ENCODE results near the gene AIFM2.
A peak's percentile ranks its signal among the peaks of the same experiment; 100 is the strongest.

The AIFM2 gene

DNA sequence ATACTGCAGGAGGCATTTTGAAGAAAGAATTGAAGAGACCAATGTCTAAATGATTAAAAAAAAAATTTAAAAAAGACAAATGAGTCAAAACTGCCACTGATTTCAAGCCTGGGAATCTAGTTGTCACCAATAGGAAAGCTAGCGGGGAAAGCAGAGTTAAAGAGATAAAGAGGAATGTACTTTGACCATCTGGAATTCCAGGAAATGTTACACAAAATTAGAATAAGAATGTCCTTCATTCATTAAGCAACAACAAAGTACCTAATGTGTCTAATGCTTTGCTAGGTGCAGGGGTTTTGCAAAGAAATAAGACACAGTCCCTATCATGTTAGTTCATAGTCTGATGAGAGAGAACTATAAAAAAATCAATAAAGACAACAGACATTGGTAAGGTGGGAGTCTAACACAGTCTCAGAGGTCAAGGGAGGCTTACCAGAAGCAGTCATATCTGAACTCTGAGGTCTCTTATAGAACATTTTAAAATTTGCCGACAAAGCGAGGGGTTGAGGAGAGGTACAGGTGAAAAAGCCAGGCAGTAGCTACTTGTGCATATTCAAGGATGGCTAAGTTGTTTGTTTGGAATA, 22.7 kb upstream of the AIFM2 start:
- Histone ChIP-seq H3K4me1 (ENCODE audit: low read depth, poor library complexity, severe bottlenecking) (no peaks in the 10 kb centered on the region), H3K36me3 (ENCODE audit: insufficient read depth) (peaks cover 18% of the 10 kb centered on the region; the same call in 1 of the 2 replicates)

DNA sequence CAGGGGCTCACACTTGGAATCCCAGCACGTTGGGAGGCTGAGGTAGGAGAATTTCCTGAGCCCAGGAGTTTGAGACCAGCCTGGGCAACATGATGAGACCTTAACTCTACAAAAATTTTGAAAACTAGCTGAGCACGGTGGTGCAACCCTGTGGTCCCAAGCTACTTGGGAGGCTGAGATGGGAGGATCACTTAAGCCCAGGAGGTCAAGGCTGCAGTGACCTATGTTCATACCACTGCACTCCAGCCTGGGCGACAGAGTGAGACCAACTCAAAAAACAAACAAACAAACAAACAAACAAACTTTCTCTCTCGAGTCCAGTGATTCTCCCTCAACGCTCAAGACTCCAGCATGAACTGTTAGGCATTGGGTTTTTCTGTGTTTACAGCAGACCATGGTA, 15.9 kb upstream of the AIFM2 start:
- H3K4me3 ChIP-seq (IDR thresholded peaks at IDR 0.05; ENCODE audit: insufficient read depth, low read depth, low read length): no peak overlapping the region
- no peaks in the 10 kb centered on the region for H3K79me2 ChIP-seq (ENCODE audit: insufficient read depth, low read depth)
- H3K4me2 ChIP-seq: no peak overlapping the region
- H3K27ac ChIP-seq: no peak overlapping the region
- no peaks in the 10 kb centered on the region for H3K27me3 ChIP-seq (ENCODE audit: insufficient read depth, low read depth)
- H4K20me1 ChIP-seq (ENCODE audit: insufficient read depth): no peaks in the 10 kb centered on the region
- TF ChIP-seq, protein P1, sequence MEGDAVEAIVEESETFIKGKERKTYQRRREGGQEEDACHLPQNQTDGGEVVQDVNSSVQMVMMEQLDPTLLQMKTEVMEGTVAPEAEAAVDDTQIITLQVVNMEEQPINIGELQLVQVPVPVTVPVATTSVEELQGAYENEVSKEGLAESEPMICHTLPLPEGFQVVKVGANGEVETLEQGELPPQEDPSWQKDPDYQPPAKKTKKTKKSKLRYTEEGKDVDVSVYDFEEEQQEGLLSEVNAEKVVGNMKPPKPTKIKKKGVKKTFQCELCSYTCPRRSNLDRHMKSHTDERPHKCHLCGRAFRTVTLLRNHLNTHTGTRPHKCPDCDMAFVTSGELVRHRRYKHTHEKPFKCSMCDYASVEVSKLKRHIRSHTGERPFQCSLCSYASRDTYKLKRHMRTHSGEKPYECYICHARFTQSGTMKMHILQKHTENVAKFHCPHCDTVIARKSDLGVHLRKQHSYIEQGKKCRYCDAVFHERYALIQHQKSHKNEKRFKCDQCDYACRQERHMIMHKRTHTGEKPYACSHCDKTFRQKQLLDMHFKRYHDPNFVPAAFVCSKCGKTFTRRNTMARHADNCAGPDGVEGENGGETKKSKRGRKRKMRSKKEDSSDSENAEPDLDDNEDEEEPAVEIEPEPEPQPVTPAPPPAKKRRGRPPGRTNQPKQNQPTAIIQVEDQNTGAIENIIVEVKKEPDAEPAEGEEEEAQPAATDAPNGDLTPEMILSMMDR (conservative IDR thresholded peaks at IDR 0.05; ENCODE audit: low read depth, low read length): no peak
- peaks cover 10% of the 10 kb centered on the region; the same call in 1 of the 2 replicates for H3K36me3 ChIP-seq (ENCODE audit: insufficient read depth)
- peaks cover 16% of the 10 kb centered on the region for H3K4me1 ChIP-seq (ENCODE audit: low read depth, poor library complexity, severe bottlenecking)
- H2AFZ ChIP-seq (ENCODE audit: low read depth): no peak overlapping the region
- H3K9ac ChIP-seq: no peak overlapping the region

More for the DNA sequence above, 22.7 kb upstream of the AIFM2 start:
- H3K9ac ChIP-seq: no peak overlapping the region
- no peaks in the 10 kb centered on the region for H3K27me3 ChIP-seq (ENCODE audit: insufficient read depth, low read depth)
- no peaks in the 10 kb centered on the region; the same call in 1 of the 2 replicates for H4K20me1 ChIP-seq (ENCODE audit: insufficient read depth)
- H3K79me2 ChIP-seq (ENCODE audit: insufficient read depth, low read depth): no peaks in the 10 kb centered on the region; the same call in 1 of the 2 replicates
- H3K4me3 ChIP-seq (IDR thresholded peaks at IDR 0.05; ENCODE audit: insufficient read depth, low read depth, low read length): no peak overlapping the region
- no peak overlapping the region for H3K27ac ChIP-seq
- TF ChIP-seq, protein P1 (conservative IDR thresholded peaks at IDR 0.05; ENCODE audit: low read depth, low read length): no peak
- H2AFZ ChIP-seq (ENCODE audit: low read depth): no peak overlapping the region
- no peak overlapping the region for H3K4me2 ChIP-seq

DNA sequence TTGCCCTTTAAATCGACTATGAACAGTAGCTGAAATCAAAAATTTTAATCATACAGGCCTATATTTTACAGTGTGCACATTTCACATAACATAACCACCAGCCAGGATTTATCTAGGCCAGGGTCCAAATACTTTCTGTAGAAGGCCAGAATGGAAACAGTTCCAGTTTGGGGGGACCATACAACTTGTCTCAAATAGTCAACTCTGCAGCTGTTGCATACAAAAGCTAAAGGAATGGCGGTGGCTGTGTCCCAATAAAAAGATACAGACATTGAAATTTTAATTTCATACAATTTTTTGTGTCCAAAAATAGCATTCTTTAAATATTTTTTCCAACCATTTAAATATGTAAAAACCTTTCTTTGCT, 14.6 kb upstream of the AIFM2 start:
- no peak overlapping the region for H3K4me3 ChIP-seq (IDR thresholded peaks at IDR 0.05; ENCODE audit: insufficient read depth, low read depth, low read length)
- H3K4me1 ChIP-seq (ENCODE audit: low read depth, poor library complexity, severe bottlenecking): peaks cover 16% of the 10 kb centered on the region
- H3K4me2 ChIP-seq: peak overlapping the region; percentile 94
- H3K9ac ChIP-seq: no peak overlapping the region
- H3K36me3 ChIP-seq (ENCODE audit: insufficient read depth): peaks cover 9% of the 10 kb centered on the region; the same call in 1 of the 2 replicates
- no peak overlapping the region for H2AFZ ChIP-seq (ENCODE audit: low read depth)
- H3K27ac ChIP-seq: peak overlapping the region; percentile 90; the same call in 1 of the 2 replicates
- H3K27me3 ChIP-seq (ENCODE audit: insufficient read depth, low read depth): no peaks in the 10 kb centered on the region
- no peaks in the 10 kb centered on the region for H3K79me2 ChIP-seq (ENCODE audit: insufficient read depth, low read depth)
- H4K20me1 ChIP-seq (ENCODE audit: insufficient read depth): no peaks in the 10 kb centered on the region
- TF ChIP-seq, protein P1 (conservative IDR thresholded peaks at IDR 0.05; ENCODE audit: low read depth, low read length): no peak; the same call in 1 of the 2 replicates

DNA sequence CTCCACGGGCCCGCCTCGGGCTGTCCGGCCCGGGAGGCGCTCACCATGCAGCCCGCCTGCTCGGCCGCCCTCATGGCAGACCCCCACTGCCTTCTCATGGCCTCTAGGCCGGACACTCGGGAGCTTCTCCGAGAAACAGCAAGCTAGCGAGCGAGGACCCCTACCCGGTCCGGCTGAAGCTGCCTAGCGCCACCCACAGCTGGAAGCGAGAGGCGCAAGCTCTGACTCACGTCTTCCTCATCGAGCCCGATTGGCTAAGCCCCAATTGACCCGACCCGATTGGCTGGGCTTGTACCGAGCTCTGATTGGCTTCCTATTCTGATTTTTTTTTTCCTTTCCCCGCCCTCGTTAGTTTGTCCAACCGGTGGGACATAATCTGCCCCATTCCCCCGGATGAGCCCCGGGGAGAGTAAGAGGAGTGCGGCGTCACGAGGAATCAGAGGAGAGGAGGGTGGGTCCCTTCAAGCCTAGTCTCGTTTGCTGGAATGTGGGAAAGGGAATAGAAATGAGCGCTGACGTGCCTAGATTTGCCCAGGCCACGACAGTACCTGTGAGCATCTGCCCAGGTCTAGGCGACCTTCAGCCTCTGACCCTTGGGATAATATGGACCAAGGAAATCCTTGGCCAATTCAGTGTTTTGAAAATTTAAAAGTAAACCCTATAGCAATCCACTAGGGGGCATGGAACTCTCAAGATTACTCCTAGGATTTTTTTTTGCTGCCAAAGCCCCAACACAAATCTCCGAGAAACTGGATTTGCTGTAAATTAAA, 14.0 kb upstream of the AIFM2 start, which contains the start of gene TYSND1:
TYSND1 (minus strand) TSS at position 212 of the 770 bp plus-strand sequence; CDS start at position 98, 114 bp downstream.
- Histone ChIP-seq H3K4me2 (peak within 1 kb of the TSS; percentile 94), H3K36me3 (ENCODE audit: insufficient read depth) (0 out of 2 replicates have a peak, but pooled peaks cover 4% of the 10 kb centered on the region), H3K4me3 (IDR thresholded peaks at IDR 0.05; ENCODE audit: insufficient read depth, low read depth, low read length) (no peak within 1 kb of the TSS), H3K27me3 (ENCODE audit: insufficient read depth, low read depth) (no peaks in the 10 kb centered on the region), H2AFZ (ENCODE audit: low read depth) (peak within 1 kb of the TSS; percentile 91), H3K27ac (peak within 1 kb of the TSS; percentile 90), H4K20me1 (ENCODE audit: insufficient read depth) (no peaks in the 10 kb centered on the region), H3K4me1 (ENCODE audit: low read depth, poor library complexity, severe bottlenecking) (peaks cover 16% of the 10 kb centered on the region), H3K9ac (peak within 1 kb of the TSS; percentile 97), H3K79me2 (ENCODE audit: insufficient read depth, low read depth) (no peaks in the 10 kb centered on the region)
- TF ChIP-seq, protein P1 (conservative IDR thresholded peaks at IDR 0.05; ENCODE audit: low read depth, low read length): peak; percentile 69
